ENCODE data around the gene AIFM1. TPM values are rescaled to one million over a fixed set of nuclear protein-coding genes. Genes with fewer than 3 reads are reported as not detected.

AIFM1 gene
- total and polyA plus RNA-seq, 10 donors: 13.4 to 27.1 (median 22.5) TPM

GRCh38 chrX:130108647-130109428, 56.8 kb downstream of the AIFM1 start:
- no peaks in the 10 kb centered on the region for H3K27me3 ChIP-seq (replicated peaks in 1 of 7)
- H3K9me3 ChIP-seq: no peaks in the 10 kb centered on the region
- no peaks in the 10 kb centered on the region for H3K36me3 ChIP-seq
- intact Hi-C loops (cut with DNase I; ENCODE audit: low total_unique reads): no loop called here
- WGBS, 5 donors: 10 to 57% (median 20%) methylated on average over 1 to 9 of the region's 9 CpGs
- TF ChIP-seq POLR2A (IDR thresholded peaks at IDR 0.05): no peak
- no peak for TF ChIP-seq CTCF (IDR thresholded peaks at IDR 0.05 in 8 of 11, conservative IDR thresholded peaks at IDR 0.05 in 3 of 11)
- TF ChIP-seq POLR2AphosphoS5 (IDR thresholded peaks at IDR 0.05): no peak
- H3K4me3 ChIP-seq: peak overlapping the region; percentile 49 to 78 (median 56)
- H3K4me1 ChIP-seq: peaks cover 0 to 64% (median 38%) of the 10 kb centered on the region in 6 donors
- peak; percentile 90 for DNase-seq
- H3K27ac ChIP-seq: peak overlapping the region; percentile 19 to 96 (median 92)

GRCh38 chrX:130106071-130106470, 59.6 kb downstream of the AIFM1 start:
- Histone ChIP-seq H3K9me3 (no peaks in the 10 kb centered on the region), H3K4me1 (peaks cover 0 to 80% (median 44%) of the 10 kb centered on the region in 6 donors), H3K4me3 (no peak overlapping the region), H3K36me3 (peaks cover 0 to 6% (median 0%) of the 10 kb centered on the region in 6 donors), H3K27ac (peak overlapping the region in 2 of 8 donors; percentile 30 to 33), H3K27me3 (replicated peaks in 1 of 7) (no peaks in the 10 kb centered on the region)
- 47 to 63% (median 56%) methylated on average over 9 to 10 of the region's 10 CpGs for WGBS, 5 donors
- intact Hi-C loops (cut with DNase I; ENCODE audit: low total_unique reads): no loop called here
- DNase-seq: no peak
- no peak for TF ChIP-seq CTCF (IDR thresholded peaks at IDR 0.05 in 8 of 11, conservative IDR thresholded peaks at IDR 0.05 in 3 of 11)
- no peak for TF ChIP-seq POLR2A (IDR thresholded peaks at IDR 0.05)
- no peak for TF ChIP-seq POLR2AphosphoS5 (IDR thresholded peaks at IDR 0.05)

GRCh38 chrX:130105244-130105643, 60.4 kb downstream of the AIFM1 start:
- Histone ChIP-seq H3K4me1 (peaks cover 0 to 88% (median 46%) of the 10 kb centered on the region in 6 donors), H3K4me3 (no peak overlapping the region), H3K9me3 (no peaks in the 10 kb centered on the region), H3K36me3 (peaks cover 0 to 6% (median 0%) of the 10 kb centered on the region in 6 donors), H3K27ac (peak overlapping the region in 2 of 8 donors; percentile 33 to 42), H3K27me3 (replicated peaks in 1 of 7) (no peaks in the 10 kb centered on the region)
- intact Hi-C loops (cut with DNase I; ENCODE audit: low total_unique reads): no loop called here
- WGBS, 5 donors: 52 to 80% (median 69%) methylated on average over 2 to 3 of the region's 3 CpGs
- DNase-seq: no peak
- TF ChIP-seq CTCF (IDR thresholded peaks at IDR 0.05 in 8 of 11, conservative IDR thresholded peaks at IDR 0.05 in 3 of 11) (no peak), POLR2A (IDR thresholded peaks at IDR 0.05) (no peak), POLR2AphosphoS5 (IDR thresholded peaks at IDR 0.05) (no peak)

- Histone ChIP-seq H3K27me3 (replicated peaks in 1 of 7) (no peaks in the 10 kb centered on the region), H3K4me3 (no peak overlapping the region), H3K9me3 (no peaks in the 10 kb centered on the region), H3K27ac (no peak overlapping the region), H3K36me3 (peaks cover 0 to 6% (median 0%) of the 10 kb centered on the region in 6 donors), H3K4me1 (peaks cover 0 to 95% (median 51%) of the 10 kb centered on the region in 6 donors)
- no peak for TF ChIP-seq POLR2AphosphoS5 (IDR thresholded peaks at IDR 0.05)
- no peak for TF ChIP-seq CTCF (IDR thresholded peaks at IDR 0.05 in 8 of 11, conservative IDR thresholded peaks at IDR 0.05 in 3 of 11)
- no peak for TF ChIP-seq POLR2A (IDR thresholded peaks at IDR 0.05)
- DNase-seq: no peak
- 83 to 86% (median 85%) methylated on average over 3 of the region's 3 CpGs; no CpG with 5 or more reads in 1 of the 5 donors for WGBS, 5 donors
- intact Hi-C loops (cut with DNase I; ENCODE audit: low total_unique reads): no loop called here
Observed at GRCh38 chrX:130103605-130104004, 62.0 kb downstream of the AIFM1 start.
